GM13977 (cell line): ENCODE results near the gene DNAJB11.
"Not testable (repeated sequence)": the region's sequence is repeated elsewhere in the genome, so short reads cannot be mapped to it uniquely, and the experiment has no call there.

Experiments used
- DNase-seq: peaks from one replicate; pipeline ENCODE4 v3.0.0; 2012; ENCODE audit warnings: low spot score
- in situ Hi-C: fragments of 300-500 bp; cut with MboI; formaldehyde crosslinking; loops from one replicate; pipeline ENCODE4 v1.12.0; 2022; ENCODE audit warnings: low sequenced_read_pairs, low pct_unique_long_range_greater_than_20kb, mixed read lengths, inconsistent platforms; ENCODE audit not compliant: unreplicated experiment
- TF ChIP-seq, protein P1 (sequence below): IDR thresholded peaks from 2 replicates; pipeline ENCODE4 v1.5.1; 2012; ENCODE audit warnings: mild to moderate bottlenecking, control low read depth; ENCODE audit not compliant: insufficient read depth; ENCODE audit errors: extremely low read depth, missing control alignments

Gene DNAJB11

GRCh38 chr3:186551387-186551786 lies 19.1 kb upstream of the DNAJB11 start:
- in situ Hi-C loops: no loop called here
- TF ChIP-seq, protein P1, sequence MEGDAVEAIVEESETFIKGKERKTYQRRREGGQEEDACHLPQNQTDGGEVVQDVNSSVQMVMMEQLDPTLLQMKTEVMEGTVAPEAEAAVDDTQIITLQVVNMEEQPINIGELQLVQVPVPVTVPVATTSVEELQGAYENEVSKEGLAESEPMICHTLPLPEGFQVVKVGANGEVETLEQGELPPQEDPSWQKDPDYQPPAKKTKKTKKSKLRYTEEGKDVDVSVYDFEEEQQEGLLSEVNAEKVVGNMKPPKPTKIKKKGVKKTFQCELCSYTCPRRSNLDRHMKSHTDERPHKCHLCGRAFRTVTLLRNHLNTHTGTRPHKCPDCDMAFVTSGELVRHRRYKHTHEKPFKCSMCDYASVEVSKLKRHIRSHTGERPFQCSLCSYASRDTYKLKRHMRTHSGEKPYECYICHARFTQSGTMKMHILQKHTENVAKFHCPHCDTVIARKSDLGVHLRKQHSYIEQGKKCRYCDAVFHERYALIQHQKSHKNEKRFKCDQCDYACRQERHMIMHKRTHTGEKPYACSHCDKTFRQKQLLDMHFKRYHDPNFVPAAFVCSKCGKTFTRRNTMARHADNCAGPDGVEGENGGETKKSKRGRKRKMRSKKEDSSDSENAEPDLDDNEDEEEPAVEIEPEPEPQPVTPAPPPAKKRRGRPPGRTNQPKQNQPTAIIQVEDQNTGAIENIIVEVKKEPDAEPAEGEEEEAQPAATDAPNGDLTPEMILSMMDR: no peak
- no peak for DNase-seq

GRCh38 chr3:186552408-186553031 lies 18.0 kb upstream of the DNAJB11 start:
- in situ Hi-C loops: no loop called here
- TF ChIP-seq, protein P1: no peak
- DNase-seq: no peak

GRCh38 chr3:186564586-186564985 lies 5.9 kb upstream of the DNAJB11 start:
- in situ Hi-C loops: no loop called here
- DNase-seq: no peak
- TF ChIP-seq, protein P1: no peak

GRCh38 chr3:186566772-186567071 lies 3.8 kb upstream of the DNAJB11 start:
- no peak for DNase-seq
- TF ChIP-seq, protein P1: no peak
- in situ Hi-C loops: no loop called here

- in situ Hi-C loops: no loop called here
- DNase-seq: peak; percentile 90
- TF ChIP-seq, protein P1: no peak
Measured at GRCh38 chr3:186567072-186567921, 3.2 kb upstream of the DNAJB11 start, which contains the start of gene TBCCD1. Gene TBCCD1 (minus strand): TSS chr3:186567339. CDS start chr3:186564329, 3,010 bp downstream.

GRCh38 chr3:186569361-186569760 lies 1.2 kb upstream of the DNAJB11 start:
- DNase-seq, in situ Hi-C loops: not testable (repeated sequence)

DNA sequence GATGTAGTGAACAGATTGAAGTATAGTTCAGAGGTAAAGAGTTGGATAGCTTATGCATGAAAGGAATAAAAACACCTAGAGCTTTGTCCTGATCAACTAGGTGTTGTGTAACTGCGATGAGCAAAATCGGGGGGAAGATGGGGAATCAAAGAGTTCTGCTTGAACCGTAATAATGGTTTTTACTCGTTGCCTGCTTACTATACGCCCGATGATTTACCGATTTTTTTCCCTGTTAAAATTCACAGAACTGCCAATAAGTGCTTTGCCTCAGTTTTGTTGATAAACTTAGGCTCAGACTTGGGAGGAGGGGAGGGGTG lies 783 bp upstream of the DNAJB11 start:
- TF ChIP-seq, protein P1: no peak
- DNase-seq: no peak
- in situ Hi-C loops: no loop called here
